GM10248 (cell line): ENCODE measurements around the gene TJAP1.

Source experiments
- CTCF ChIA-PET: fragments of 300-600 bp; sonication (Branson Sonifier 250); formaldehyde crosslinking; extraction: SDS; loops from one replicate; lab custom pipeline; 2021; ENCODE audit warnings: antibody characterized with exemption; lab: Yijun Ruan, JAX
- POLR2A ChIA-PET: fragments of 350-650 bp; sonication (Branson Sonifier 250); formaldehyde crosslinking; extraction: SDS; loops from one replicate; lab custom pipeline; 2020; ENCODE audit warnings: antibody characterized with exemption; lab: Yijun Ruan, JAX
- DNase-seq: peaks from one replicate; pipeline ENCODE4 v3.0.0; 2012; ENCODE audit errors: extremely low spot score
- CTCF ChIP-seq: IDR thresholded peaks from 2 replicates; pipeline ENCODE4 v1.5.1; 2012; ENCODE audit warnings: mild to moderate bottlenecking, low read depth; ENCODE audit errors: extremely low read depth, missing control alignments, control extremely low read depth

TJAP1 gene

GRCh38 chr6:43471399-43471798, 6.0 kb upstream of the TJAP1 start:
- ChIA-PET POLR2A (no interaction called here), CTCF (interaction anchor here (0.7 to 2.7 kb wide), 9 partner anchors 9 to 242 kb away, joined by 3 to 15 read pairs (median 3); partner anchors contain the start of gene DNPH1)
- DNase-seq = no peak
- TF ChIP-seq CTCF = no peak

- POLR2A ChIA-PET = no interaction called here
Measured at GRCh38 chr6:43472515-43472914, 4.9 kb upstream of the TJAP1 start.

GRCh38 chr6:43475516-43475915, 1.9 kb upstream of the TJAP1 start:
- no peak for TF ChIP-seq CTCF
- no peak for DNase-seq
- ChIA-PET POLR2A (no interaction called here), CTCF (interaction anchor here (4.0 kb wide), 1 partner anchor 31 kb away, joined by 21 read pairs; no protein-coding TSS in a partner anchor)

More at GRCh38 chr6:43472515-43472914, 4.9 kb upstream of the TJAP1 start:
- no peak for DNase-seq
- CTCF ChIA-PET = interaction anchor here (1.3 to 2.0 kb wide), 4 partner anchors 19 to 208 kb away, joined by 3 to 15 read pairs (median 4); no protein-coding TSS in a partner anchor
- TF ChIP-seq CTCF = no peak

- DNase-seq = no peak
- CTCF ChIA-PET = interaction anchor here (1.2 to 4.0 kb wide), 3 partner anchors 13 to 30 kb away, joined by 3 to 21 read pairs (median 4); no protein-coding TSS in a partner anchor
- TF ChIP-seq CTCF = no peak
- POLR2A ChIA-PET = interaction anchor here (0.6 kb wide), 2 partner anchors 30 to 33 kb away, joined by 3 read pairs; partner anchors contain the start of gene LRRC73
Measured at GRCh38 chr6:43476746-43477145, 624 bp upstream of the TJAP1 start.

GRCh38 chr6:43478008-43478372, 620 bp downstream of the TJAP1 start:
- CTCF ChIA-PET = interaction anchor here (1.0 to 4.0 kb wide), 6 partner anchors 12 to 29 kb away, joined by 3 to 21 read pairs (median 4); no protein-coding TSS in a partner anchor

GRCh38 chr6:43481075-43481474, 3.7 kb downstream of the TJAP1 start:
- POLR2A ChIA-PET = no interaction called here

More at GRCh38 chr6:43478008-43478372, 620 bp downstream of the TJAP1 start:
- DNase-seq = no peak
- POLR2A ChIA-PET = interaction anchor here (0.6 to 1.0 kb wide), 3 partner anchors 18 to 164 kb away, joined by 3 to 6 read pairs (median 3); no protein-coding TSS in a partner anchor
- no peak for TF ChIP-seq CTCF

More at GRCh38 chr6:43481075-43481474, 3.7 kb downstream of the TJAP1 start:
- no peak for TF ChIP-seq CTCF
- CTCF ChIA-PET = interaction anchor here (0.9 to 3.6 kb wide), 4 partner anchors 8 to 26 kb away, joined by 3 to 13 read pairs (median 10); no protein-coding TSS in a partner anchor
- DNase-seq = no peak
